Hepatocyte (in vitro differentiated cells): ENCODE data around the gene CST11.
"Not testable (repeated sequence)": the region's sequence is repeated elsewhere in the genome, so short reads cannot be mapped to it uniquely, and the experiment has no call there.

Source experiments
- CTCF ChIP-seq: fragments of 200-600 bp; sonication (generic); IDR thresholded peaks from 2 replicates; pipeline ENCODE4 v1.5.1; 2016; ENCODE audit warnings: antibody characterized with exemption, mild to moderate bottlenecking; ENCODE audit not compliant: poor library complexity
- EZH2 ChIP-seq: fragments of 200-600 bp; sonication (generic); IDR thresholded peaks from 2 replicates; pipeline ENCODE4 v1.6.1; 2016; ENCODE audit warnings: antibody characterized with exemption, mild to moderate bottlenecking, borderline replicate concordance

GRCh38 chr20:23473293-23473692 is 20.6 kb upstream of the CST11 start:
- not testable (repeated sequence) for TF ChIP-seq CTCF, EZH2
